Measurements from ENCODE around the gene KANK4.

KANK4 gene

DNA sequence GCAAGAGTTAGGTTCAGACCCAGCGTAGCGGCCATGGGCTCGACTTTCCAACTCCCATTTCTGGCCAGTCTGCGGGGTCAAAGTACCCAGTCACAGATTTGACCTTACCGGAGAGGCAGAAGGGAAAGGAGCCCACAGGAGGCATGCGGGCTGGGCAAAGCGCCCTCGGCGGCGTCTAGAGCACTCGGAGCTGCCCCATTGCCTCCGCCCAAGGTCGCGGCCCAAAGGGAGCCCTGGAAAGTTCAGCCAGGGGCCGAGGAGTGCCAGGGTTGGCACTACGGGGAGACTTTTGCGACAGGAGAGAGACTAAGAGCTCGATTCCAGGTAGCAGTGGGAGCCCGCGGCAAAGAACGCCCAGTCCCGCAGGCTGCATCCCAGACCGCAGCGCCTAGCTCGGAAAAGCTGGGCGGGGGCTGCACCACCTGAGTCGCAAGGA is 896 bp downstream of the KANK4 start:
- Mint-ChIP-seq H3K27ac (no peak overlapping the region), H3K9me3 (no peaks in the 10 kb centered on the region), H3K4me3 (peak overlapping the region in 1 of 2 donors; percentile 53), H3K27me3 (peaks cover 64% of the 10 kb centered on the region), H3K4me1 (no peaks in the 10 kb centered on the region)
- ATAC-seq, result no peak
- DNase-seq, result no peak

DNA sequence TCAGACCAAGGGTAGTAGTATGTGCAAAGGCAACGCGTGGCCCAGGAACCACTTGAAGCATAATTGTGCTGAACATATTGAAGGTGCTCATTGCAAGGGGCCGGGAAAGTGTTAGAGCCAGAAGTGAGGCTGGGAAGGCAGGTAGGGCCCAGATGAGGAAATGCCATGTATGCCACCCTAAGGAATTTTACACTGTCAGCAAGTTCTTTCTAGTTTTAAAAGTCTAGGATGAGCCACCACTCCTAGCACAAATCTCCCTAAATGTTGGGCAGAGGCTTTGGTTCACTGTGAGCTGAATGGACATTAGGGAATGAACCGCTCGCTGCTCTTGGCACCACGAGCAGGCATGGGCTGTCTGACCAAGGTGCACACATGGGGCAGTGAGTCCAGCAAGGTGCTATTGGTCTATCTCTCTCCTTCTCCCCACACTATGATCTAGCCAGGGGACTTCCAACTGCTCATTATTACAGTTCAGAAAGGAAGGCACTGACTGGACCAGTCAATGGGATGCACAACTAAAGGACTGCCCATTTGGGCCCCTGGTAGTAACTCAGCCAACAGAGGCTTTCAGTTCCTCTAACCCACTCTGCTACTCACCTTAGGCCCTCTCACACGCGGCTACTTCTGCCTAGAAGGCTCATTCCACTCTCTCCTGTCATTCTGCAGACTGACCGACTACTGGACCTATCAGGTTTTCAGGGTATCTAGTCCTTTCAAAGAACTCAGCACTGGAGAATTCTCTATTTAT is 2.0 kb downstream of the KANK4 start:
- DNase-seq (no peak), ATAC-seq (no peak)
- no peaks in the 10 kb centered on the region for H3K4me1 Mint-ChIP-seq
- no peak overlapping the region for H3K4me3 Mint-ChIP-seq
- H3K9me3 Mint-ChIP-seq, result no peaks in the 10 kb centered on the region
- H3K27ac Mint-ChIP-seq, result no peak overlapping the region
- H3K27me3 Mint-ChIP-seq, result peaks cover 61% of the 10 kb centered on the region

DNA sequence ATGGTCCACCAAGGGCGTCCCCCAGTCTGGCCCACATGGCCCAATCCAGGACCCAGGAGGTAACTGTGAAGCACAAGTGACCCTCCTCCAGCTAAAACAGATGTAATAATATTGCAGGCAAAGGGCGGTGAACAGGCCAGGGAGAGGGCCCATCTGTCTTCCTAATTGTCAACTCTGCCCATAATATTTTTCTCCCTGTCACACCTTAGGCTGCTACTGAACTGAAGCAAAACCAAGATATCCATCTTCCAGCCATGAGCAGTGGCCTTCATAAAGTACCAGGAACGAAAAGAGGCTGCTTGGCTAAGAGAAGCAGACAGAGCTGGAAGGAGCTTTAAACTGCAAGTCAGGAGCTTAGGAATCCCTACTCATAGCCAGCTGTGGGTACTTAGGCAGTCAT is 3.1 kb downstream of the KANK4 start:
- H3K4me1 Mint-ChIP-seq, result no peaks in the 10 kb centered on the region
- DNase-seq (no peak), ATAC-seq (no peak)
- H3K27ac Mint-ChIP-seq, result no peak overlapping the region
- H3K4me3 Mint-ChIP-seq, result no peak overlapping the region
- H3K9me3 Mint-ChIP-seq, result no peaks in the 10 kb centered on the region
- H3K27me3 Mint-ChIP-seq, result peaks cover 51% of the 10 kb centered on the region

DNA sequence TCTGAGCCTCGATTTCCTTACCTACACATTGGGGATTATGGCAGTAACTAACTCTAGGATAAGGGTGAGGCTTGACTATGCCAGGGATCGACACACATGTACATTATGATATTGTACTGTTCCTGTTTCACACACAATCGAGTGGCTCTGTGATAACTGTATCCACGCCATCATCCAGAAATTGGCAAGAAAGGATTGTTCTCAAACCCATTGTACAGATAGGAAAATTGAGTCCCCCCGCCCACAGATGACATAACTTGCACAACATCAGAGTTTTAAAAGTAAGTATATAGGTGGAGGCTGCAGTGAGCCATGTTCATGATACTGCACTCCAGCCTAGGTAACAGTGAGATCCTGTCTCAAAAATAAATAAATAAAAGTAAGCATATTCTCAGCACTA is 3.8 kb downstream of the KANK4 start:
- no peak for ATAC-seq
- no peaks in the 10 kb centered on the region for H3K4me1 Mint-ChIP-seq
- no peak overlapping the region for H3K4me3 Mint-ChIP-seq
- H3K27ac Mint-ChIP-seq, result no peak overlapping the region
- no peak for DNase-seq
- no peaks in the 10 kb centered on the region for H3K9me3 Mint-ChIP-seq
- peaks cover 47% of the 10 kb centered on the region for H3K27me3 Mint-ChIP-seq

DNA sequence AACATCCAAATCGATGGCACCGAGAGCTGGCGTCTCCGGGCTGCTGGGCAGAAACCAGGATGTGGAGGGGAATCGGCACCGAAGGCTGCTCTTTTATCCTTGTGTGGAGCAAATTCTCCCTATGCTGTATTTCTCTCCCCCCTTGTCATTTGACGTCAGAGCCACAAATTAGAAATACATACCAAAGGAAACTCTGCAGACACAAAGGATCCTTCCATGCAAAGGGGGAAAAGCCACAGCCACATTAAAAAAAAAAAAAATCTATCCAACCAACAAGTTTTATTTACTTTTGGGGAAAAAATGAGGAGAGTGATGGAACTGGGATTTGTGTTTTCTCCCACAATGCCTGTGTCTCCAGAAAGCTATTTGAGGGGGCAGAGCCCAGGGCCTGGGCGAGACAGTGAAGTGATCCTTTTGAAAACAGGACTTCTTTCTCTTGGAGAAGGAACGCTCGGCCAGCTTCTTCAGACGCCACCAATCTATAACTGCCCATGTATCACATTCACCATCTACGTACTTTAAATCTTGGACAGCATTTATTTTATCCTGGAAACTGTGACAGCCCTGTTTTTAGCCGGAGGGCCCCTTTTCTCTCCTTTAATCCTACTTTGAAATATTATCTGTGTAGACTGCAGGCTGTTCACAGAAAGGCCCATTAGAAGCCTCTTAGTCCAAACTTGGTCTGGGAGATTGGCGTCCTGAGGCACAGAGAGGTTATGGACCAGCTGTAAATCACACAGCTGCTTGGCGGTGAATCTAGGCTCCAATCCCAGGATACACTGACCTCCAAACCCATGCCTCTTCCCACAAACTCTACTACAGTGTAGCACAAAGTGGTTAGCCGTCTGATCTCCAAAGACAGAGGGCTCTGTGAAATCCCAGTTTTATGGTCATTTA is 4.5 kb downstream of the KANK4 start:
- peaks cover 46% of the 10 kb centered on the region for H3K27me3 Mint-ChIP-seq
- H3K4me3 Mint-ChIP-seq, result no peak overlapping the region
- H3K27ac Mint-ChIP-seq, result peak overlapping the region in 1 of 2 donors; percentile 12
- H3K4me1 Mint-ChIP-seq, result no peaks in the 10 kb centered on the region
- no peak for ATAC-seq
- H3K9me3 Mint-ChIP-seq, result no peaks in the 10 kb centered on the region
- no peak for DNase-seq

DNA sequence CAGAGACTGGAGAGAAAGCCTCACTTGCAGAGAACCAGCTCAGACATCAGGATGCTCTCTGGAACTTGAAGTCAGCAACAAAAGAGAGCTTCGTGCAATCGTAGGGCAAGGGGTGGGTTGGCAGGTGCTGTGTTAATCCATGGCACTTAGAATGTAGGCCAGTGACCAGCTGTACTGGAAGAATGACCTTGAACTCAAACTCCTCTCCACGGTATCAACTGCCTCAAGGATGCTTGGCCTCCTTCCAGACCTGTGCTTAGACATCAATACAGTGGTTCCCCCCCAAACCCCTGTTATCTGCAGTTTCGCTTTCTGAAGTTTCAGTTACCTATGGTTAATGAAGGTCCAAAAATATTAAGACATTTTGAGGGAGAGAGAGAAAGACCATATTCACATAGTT is 6.5 kb downstream of the KANK4 start:
- H3K27me3 Mint-ChIP-seq, result peaks cover 32% of the 10 kb centered on the region
- no peak for ATAC-seq
- no peak overlapping the region for H3K4me3 Mint-ChIP-seq
- DNase-seq, result no peak
- no peaks in the 10 kb centered on the region for H3K9me3 Mint-ChIP-seq
- H3K27ac Mint-ChIP-seq, result no peak overlapping the region
- no peaks in the 10 kb centered on the region for H3K4me1 Mint-ChIP-seq

GRCh38 chr1:62311473-62311943 is 7.7 kb downstream of the KANK4 start:
- H3K27me3 Mint-ChIP-seq, result peaks cover 20% of the 10 kb centered on the region
- no peak overlapping the region for H3K27ac Mint-ChIP-seq
- no peak for DNase-seq
- no peaks in the 10 kb centered on the region for H3K9me3 Mint-ChIP-seq
- H3K4me1 Mint-ChIP-seq, result no peaks in the 10 kb centered on the region
- no peak overlapping the region for H3K4me3 Mint-ChIP-seq
- no peak for ATAC-seq

DNA sequence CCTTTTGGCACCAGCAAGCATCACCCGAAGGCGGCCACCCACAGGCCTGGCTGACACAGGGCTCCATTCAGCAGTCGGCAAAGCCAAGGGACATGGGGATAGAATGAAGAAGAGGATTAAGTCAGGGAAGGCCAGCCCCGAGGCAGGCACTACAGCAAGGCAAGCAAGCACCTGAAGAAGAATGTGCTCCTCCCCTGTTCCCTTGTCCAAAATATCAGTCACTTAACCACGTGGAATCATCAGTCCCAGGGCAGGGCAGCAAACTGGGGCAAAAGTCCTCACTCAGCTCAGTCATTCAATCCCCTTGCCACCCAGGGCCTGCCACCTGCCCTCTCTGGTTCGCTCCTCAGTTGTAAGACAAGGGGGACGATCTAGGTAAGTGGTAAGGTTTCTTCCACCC is 9.3 kb downstream of the KANK4 start:
- H3K27ac Mint-ChIP-seq, result no peak overlapping the region

DNA sequence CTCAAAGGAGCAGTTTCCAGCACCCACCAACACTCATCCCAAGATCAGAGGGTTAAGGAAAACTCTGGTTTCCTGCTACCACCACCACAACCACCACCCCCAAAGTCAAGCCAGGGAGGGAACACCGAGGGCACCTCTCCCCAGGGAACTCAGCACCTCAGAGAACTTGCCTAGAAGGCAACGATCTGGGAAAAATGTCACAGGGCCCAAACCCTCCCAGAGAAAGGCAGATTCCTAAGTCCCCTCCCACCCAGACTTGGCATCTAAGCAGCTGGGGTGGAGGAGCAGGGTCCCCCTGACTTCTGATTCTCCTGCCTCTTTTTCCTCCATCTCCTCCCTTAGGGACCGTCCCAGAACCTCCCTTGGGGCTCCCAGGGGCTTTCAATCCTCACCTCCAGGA is 10.6 kb downstream of the KANK4 start:
- Mint-ChIP-seq H3K9me3 (no peaks in the 10 kb centered on the region), H3K27ac (no peak overlapping the region), H3K4me1 (no peaks in the 10 kb centered on the region), H3K4me3 (no peak overlapping the region), H3K27me3 (peaks cover 8% of the 10 kb centered on the region)
- DNase-seq (no peak), ATAC-seq (no peak)

More for the DNA sequence above, 9.3 kb downstream of the KANK4 start:
- ATAC-seq (no peak), DNase-seq (no peak)
- Mint-ChIP-seq H3K4me3 (no peak overlapping the region), H3K27me3 (peaks cover 8% of the 10 kb centered on the region), H3K4me1 (no peaks in the 10 kb centered on the region), H3K9me3 (no peaks in the 10 kb centered on the region)

GRCh38 chr1:62307895-62308492 is 11.2 kb downstream of the KANK4 start:
- ATAC-seq (peak; percentile 40), DNase-seq (no peak)
- no peak overlapping the region for H3K4me3 Mint-ChIP-seq

GRCh38 chr1:62307446-62307845 is 11.8 kb downstream of the KANK4 start:
- ATAC-seq (no peak), DNase-seq (no peak)
- Mint-ChIP-seq H3K4me1 (no peaks in the 10 kb centered on the region), H3K27ac (no peak overlapping the region), H3K9me3 (no peaks in the 10 kb centered on the region), H3K4me3 (no peak overlapping the region), H3K27me3 (peaks cover 8% of the 10 kb centered on the region)

More at GRCh38 chr1:62307895-62308492, 11.2 kb downstream of the KANK4 start:
- Mint-ChIP-seq H3K4me1 (no peaks in the 10 kb centered on the region), H3K9me3 (no peaks in the 10 kb centered on the region), H3K27ac (no peak overlapping the region), H3K27me3 (peaks cover 8% of the 10 kb centered on the region)

DNA sequence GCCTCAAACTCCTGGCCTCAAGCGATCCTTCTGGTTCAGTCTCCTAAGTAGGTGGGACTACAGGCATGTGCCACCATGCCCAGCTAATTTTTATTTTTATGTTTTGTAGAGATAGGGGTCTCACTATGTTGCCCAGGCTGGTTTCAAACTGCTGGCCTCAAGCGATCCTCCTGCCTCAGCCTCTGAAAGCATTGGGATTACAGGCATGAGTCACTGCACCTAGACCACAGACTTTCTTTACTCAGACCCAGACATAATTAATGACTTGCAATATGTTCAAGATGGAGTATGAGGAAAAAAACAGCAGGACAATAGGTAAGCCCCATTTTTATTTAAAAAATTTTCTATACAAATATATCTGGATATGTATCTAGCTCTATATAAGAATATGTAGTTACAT is 13.2 kb downstream of the KANK4 start:
- H3K4me3 Mint-ChIP-seq, result no peak overlapping the region
- H3K27me3 Mint-ChIP-seq, result peaks cover 8% of the 10 kb centered on the region
- DNase-seq, result no peak
- H3K4me1 Mint-ChIP-seq, result no peaks in the 10 kb centered on the region
- H3K9me3 Mint-ChIP-seq, result no peaks in the 10 kb centered on the region
- no peak overlapping the region for H3K27ac Mint-ChIP-seq
- ATAC-seq, result no peak

DNA sequence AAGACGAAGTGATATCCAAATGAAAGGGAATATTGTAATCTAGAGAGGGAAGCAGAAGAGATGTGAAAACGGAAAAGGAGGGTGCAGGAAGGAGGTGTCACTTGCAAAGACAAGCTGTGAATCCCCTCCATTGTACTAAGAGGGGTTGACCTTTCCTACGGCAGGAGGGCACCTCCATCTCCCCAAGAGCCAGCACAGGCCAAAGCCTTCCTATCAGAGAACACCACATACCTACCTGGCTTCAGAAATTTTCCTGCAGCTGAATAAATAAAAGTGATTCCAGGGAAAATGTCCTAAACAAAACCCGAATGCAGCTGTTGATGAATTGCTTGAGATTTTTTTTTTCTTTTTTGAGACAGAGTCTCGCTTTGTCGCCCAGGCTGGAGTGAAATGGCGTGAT is 14.3 kb downstream of the KANK4 start:
- ATAC-seq (no peak), DNase-seq (no peak)
- Mint-ChIP-seq H3K27ac (no peak overlapping the region), H3K9me3 (no peaks in the 10 kb centered on the region), H3K27me3 (peaks cover 2% of the 10 kb centered on the region), H3K4me3 (no peak overlapping the region), H3K4me1 (no peaks in the 10 kb centered on the region)

DNA sequence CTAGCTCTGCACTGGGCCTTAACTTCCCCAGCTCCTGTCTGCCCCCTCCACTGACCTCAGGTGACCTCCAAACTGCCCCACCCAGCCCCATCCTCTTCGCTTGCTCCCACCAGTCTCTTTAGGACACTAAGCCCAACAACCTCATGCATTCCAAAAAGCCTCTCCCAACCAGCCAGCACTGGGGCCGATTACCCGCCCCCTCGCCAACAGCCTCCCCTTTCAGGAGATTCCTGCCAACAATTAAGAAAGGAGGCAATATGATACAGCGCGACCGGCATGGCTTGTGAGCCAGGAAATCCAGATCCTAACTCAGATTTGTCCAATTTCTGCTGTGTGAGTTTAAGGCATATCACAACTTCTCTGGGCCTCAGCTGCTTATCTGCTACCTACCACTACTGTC is 14.7 kb downstream of the KANK4 start:
- DNase-seq (no peak), ATAC-seq (no peak)
- Mint-ChIP-seq H3K9me3 (no peaks in the 10 kb centered on the region), H3K27ac (no peak overlapping the region), H3K27me3 (no peaks in the 10 kb centered on the region), H3K4me1 (no peaks in the 10 kb centered on the region), H3K4me3 (no peak overlapping the region)

DNA sequence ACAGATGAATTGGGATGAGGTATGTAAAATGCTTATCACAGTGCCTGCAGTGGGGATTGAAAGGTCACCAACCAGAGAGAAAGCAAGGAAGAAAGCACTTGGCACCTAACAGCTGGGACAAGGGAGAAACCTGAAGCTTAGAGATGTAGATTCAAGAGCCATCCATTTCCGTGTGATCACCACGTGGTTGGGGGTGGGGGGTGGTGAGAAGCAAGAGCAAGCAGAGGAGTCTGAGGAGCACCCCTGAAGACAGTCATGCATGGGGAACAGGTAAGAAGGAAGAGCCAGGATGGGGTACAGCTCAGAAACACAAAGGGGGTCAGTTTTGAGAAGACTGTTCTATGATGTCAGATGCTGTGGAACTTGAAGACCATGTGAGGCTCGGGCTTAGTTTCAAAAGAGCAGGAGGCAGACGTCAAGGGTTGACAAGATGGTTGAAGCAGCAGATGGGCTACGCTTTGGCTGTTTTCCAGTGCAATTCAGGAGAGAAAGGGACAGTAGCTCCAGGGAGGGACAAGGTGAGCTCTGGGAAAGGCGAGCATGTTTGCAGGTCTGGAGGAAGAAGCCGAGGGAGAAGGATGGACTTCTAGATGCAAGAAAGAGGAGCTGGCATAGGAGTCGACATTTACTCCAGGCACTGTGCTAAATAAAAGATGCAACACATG is 17.4 kb downstream of the KANK4 start:
- H3K9me3 Mint-ChIP-seq, result no peaks in the 10 kb centered on the region
- no peaks in the 10 kb centered on the region for H3K4me1 Mint-ChIP-seq
- no peaks in the 10 kb centered on the region for H3K27me3 Mint-ChIP-seq
- no peak overlapping the region for H3K27ac Mint-ChIP-seq
- no peak overlapping the region for H3K4me3 Mint-ChIP-seq
- no peak for DNase-seq
- no peak for ATAC-seq

Measured in stimulated activated naive CD8-positive, alpha-beta T cell treated with anti-CD3 and anti-CD28 coated beads, Interleukin-15, amount 100 ng/mL, for 72 hours (primary cell).